HepG2 (cell line): ENCODE data around the gene ZER1.

Experiments used
- ATM ChIP-seq: fragments of 450-650 bp; IDR thresholded peaks from 2 replicates; pipeline ENCODE4 v1.7.1; 2017; ENCODE audit warnings: mild to moderate bottlenecking, borderline replicate concordance
- FOXK2 ChIP-seq: fragments of 450-650 bp; IDR thresholded peaks from 2 replicates; pipeline ENCODE4 v1.6.1; 2016
- ZFX ChIP-seq: sonication (generic); formaldehyde crosslinking; IDR thresholded peaks from 2 replicates; pipeline ENCODE4 v1.4.0; 2020; ENCODE audit warnings: mild to moderate bottlenecking, low read depth, missing genetic modification reagents, moderate library complexity
- ZNF660 ChIP-seq: sonication (generic); formaldehyde crosslinking; IDR thresholded peaks from 2 replicates; pipeline ENCODE4 v1.5.1; 2020; ENCODE audit warnings: mild to moderate bottlenecking, low read depth, missing genetic modification reagents, borderline replicate concordance
- TF ChIP-seq, protein P1 (sequence below), 2 experiments: sonication (generic) in 1 of 2; formaldehyde crosslinking in 1 of 2; IDR thresholded peaks; 2 replicates each; pipeline versions ENCODE4 v1.5.1 to v1.6.1; 2011 to 2020; ENCODE audit warnings: borderline replicate concordance in 1 of 2, low read depth in 1 of 2, low read length in 1 of 2, mild to moderate bottlenecking in 1 of 2, missing genetic modification reagents in 1 of 2, moderate library complexity in 1 of 2

DNA sequence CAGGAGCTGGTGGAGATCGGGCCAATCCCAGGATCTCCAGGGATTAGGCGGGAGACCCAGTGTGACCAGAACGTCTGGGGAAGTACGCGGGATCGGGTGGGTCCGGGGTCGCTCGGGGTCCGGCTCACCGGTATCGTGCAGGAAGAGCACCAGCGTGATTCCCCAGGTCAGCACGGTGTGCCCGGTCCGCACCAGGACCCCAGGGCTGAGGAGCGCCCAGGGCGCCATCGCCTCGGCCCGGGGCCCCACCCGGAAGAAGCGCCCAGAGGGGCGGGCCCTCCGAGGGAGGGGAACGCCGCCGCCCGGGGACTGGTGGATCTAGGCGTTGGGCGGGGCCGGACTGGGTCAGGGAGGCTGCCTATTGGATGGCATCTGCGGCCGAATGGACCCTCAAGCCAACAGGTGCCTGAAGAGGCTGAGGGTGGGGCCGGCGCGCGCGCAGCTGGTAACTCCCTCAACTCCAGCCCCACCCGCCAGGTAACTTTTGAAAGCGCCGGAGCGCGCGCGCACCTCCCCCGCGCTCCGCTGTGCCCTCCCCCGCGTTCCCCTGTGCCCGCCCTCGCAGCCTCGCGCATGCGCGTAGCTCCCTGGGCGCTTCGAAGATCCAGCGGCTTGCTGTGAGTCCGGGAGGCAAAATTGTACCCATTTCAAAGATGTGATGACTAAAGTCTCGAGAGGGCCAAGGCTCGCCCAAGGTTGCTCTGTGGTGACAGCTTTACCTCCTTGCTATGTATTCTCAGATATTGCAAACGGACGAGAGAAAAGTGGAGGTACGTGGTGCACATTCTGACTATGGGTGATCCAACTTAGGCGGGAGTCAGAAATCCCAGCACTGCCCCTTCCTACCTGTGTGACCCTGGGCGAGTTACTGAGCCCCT lies 47.6 kb downstream of the ZER1 start, which contains the start of gene ZDHHC12:
- TF ChIP-seq ATM, result no peak
- peak; percentile 82 for TF ChIP-seq ZFX (CRISPR knock-in tag)
- TF ChIP-seq FOXK2, result no peak
- TF ChIP-seq, protein P1, sequence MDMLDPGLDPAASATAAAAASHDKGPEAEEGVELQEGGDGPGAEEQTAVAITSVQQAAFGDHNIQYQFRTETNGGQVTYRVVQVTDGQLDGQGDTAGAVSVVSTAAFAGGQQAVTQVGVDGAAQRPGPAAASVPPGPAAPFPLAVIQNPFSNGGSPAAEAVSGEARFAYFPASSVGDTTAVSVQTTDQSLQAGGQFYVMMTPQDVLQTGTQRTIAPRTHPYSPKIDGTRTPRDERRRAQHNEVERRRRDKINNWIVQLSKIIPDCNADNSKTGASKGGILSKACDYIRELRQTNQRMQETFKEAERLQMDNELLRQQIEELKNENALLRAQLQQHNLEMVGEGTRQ (IDR thresholded peaks at IDR 0.05; ENCODE audit: low read depth, low read length), result no peak
- TF ChIP-seq, protein P1 (CRISPR knock-in tag; IDR thresholded peaks at IDR 0.05; ENCODE audit: borderline replicate concordance), result no peak
- no peak for TF ChIP-seq ZNF660
